DMS79 (cell line): ENCODE results near the gene ORAI3.

ENCODE experiments used
- DNase-seq: peaks from one replicate; lab custom pipeline; 2025; lab: John Stamatoyannopoulos, UW

The ORAI3 gene

DNA sequence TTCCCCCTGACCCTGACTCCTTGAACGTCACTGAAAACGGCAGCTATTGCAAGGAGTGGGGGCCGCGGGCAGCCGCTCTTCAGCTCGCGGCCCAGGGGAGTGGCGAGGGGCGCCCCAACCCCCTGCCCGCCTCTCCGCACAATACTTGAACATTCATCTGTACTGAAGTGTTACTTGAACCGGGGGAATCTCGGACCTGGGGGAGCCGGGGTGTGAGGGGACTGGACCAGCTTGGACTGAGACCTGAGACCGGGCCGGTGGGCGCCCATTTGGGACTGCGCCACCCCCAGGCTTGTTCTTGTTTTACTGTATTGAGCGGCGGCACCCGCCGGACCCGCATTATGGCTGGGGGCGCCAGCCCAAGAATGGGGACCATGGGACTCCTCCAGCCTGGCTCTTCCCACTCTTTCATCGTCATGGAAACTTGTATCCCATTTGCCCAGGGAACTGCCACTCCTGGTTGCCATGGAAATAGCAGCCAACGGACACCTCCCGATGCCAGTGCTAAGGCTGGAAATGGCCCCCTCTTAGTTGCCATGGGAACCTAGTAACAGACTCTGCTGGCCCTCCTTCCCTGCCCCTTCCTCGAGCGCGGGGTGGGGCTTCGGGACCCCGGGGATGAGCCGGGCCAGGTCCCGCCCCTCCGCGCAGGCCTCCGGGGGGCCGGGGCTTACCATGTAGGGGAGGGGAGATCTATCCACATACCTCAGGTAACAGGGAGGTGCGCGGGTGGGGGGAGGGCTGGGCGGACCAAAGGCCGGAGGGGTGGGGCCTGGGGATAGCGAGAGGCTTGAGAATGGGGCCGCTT is 805 bp upstream of the ORAI3 start:
- DNase-seq, result peak; percentile 98

DNA sequence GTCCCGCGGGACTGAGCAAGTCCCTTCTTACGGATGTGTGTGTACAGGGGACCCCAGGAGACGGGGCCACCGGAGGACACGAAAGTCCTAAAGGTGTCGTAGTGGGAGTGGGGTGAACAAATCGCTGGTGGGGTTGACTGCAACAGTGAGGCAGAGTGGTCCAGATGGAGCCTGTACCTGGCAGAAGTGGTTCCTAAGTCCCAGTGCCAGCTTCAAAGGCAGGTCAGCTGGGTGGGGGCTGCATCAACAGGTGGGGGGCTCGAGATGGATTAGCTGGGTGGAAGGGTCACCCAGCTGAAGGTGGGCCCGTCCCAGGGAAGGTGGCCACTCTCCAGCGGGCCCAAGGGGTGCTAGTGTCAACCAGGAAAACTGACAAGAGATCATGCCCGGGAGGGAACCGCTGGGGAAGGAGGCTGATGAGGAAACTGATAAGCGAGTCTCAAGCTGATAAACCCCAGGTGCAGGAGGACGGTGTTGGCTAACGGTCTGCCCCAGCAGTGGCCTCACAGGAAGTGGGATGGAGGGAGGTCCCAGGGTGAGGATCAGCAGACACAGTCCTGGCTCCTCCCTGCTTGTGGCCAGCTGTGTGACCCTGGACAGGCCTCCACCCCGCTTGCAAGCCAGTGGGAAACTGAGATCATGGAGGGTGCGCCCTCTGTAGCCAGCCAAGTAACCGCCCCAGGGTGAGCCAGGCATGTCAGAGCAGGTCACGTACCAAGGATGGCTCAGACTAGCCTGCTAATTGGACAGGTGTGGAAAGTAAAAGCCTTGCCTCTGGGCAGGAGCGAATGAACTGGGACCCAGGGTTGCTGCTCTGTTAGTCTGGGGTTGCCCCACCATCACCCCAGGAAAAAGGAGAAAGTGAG is 1.0 kb downstream of the ORAI3 start:
- peak; percentile 28 for DNase-seq

DNA sequence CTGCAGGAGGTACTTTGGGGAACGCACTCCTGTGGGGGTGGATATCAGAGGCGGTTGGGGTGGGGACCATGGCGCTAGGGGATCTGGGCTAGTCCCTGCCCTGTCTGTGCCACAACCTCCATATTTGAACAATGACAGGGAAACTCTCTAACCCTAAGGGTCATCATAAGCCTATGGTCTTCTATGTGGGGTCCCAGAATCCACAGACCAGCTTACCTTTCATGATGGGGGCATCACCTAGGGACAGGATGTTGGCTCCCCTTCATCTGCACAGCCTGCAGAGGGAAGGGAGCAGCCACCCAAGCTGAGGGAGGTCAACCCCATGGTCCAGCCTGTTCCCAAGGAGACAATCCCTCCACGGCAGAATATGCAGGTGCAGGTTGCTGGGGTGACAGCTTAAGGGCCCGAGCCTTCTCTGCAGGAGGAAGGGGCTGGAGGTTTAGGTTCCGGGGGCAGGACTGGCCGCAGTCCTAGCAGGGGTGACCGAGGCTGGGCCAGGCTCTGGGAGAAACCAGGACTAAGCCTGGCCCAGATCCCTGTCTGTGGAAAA is 1.7 kb downstream of the ORAI3 start:
- no peak for DNase-seq

DNA sequence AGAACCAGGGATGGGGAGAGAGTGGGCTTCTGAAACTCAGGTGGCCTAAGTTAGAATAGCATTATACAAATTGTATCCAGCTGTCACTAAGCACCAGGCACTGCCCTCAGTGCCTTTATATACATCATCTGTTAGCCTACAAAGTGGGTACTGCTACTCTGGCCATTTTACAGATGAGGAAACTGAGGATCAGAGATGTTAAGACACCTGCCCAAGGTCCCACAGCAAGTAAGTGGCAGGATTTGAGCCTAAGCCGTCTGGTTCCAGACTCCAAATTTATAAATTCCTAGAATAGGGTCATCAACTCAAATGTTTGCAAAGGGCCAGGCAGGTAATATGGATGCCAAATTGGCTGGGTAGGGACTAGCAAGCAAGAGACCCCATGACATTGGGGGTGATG is 2.3 kb downstream of the ORAI3 start:
- no peak for DNase-seq

DNA sequence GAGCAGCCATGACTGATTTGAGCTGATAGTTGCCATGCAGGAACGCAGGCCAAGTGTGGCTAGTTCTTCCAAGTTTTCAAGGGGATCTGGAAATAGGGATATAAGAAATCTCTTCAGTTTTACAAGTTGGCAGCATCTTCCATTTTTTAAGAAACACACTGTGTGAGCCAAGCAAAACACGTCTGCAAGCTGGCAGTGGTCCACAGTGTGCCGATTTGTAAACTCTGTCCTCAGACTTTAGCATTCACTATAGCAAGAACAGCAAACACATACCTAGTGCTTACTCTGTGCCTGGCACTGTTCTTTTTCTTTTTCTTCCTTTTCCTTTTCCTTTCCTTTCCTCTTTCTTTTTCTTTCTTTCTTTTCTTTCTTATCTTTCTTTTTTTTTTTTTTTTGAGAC is 2.9 kb downstream of the ORAI3 start:
- DNase-seq, result no peak

DNA sequence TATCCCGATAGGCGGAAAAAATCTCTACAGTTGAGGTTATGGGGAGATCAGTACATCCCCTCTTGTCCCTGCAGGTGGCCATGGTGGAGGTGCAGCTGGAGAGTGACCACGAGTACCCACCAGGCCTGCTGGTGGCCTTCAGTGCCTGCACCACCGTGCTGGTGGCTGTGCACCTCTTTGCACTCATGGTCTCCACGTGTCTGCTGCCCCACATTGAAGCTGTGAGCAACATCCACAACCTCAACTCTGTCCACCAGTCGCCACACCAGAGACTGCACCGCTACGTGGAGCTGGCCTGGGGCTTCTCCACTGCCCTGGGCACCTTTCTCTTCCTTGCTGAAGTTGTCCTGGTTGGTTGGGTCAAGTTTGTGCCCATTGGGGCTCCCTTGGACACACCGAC is 4.2 kb downstream of the ORAI3 start:
- DNase-seq, result no peak

DNA sequence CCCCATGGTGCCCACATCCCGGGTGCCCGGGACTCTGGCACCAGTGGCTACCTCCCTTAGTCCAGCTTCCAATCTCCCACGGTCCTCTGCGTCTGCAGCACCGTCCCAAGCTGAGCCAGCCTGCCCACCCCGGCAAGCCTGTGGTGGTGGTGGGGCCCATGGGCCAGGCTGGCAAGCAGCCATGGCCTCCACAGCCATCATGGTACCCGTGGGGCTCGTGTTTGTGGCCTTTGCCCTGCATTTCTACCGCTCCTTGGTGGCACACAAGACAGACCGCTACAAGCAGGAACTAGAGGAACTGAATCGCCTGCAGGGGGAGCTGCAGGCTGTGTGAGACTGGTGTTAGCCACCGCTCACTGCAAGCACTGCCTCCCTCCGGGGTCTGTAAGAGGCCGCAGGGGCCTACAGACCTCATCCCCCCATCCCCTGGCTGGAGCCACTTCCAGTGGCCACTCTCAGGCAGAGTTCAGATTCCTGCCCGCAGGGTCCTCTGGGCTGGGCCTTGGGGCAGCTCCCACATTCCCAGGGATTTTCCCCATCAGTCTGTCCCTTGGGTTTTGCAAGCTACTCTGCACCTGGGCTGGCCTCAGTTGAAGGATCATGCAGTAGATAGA is 4.8 kb downstream of the ORAI3 start:
- no peak for DNase-seq

DNA sequence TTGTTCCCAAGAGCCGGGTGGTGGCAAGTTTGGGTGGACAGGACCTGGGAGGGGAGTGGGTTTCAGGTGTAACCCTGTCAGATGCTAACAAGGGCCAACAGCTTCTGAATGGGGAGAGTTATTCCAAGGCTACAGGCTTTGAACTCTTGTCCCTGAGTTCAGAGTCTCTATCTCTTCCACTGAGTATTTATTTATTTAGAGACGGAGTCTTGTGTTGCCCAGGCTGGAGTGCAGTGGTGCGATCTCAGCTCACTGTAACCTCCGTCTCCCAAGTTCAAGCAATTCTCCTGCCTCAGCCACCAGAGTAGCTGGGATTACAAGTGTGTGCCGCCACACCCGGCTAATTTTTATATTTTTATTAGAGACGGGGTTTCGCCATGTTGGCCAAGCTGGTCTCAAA is 6.1 kb downstream of the ORAI3 start:
- no peak for DNase-seq

DNA sequence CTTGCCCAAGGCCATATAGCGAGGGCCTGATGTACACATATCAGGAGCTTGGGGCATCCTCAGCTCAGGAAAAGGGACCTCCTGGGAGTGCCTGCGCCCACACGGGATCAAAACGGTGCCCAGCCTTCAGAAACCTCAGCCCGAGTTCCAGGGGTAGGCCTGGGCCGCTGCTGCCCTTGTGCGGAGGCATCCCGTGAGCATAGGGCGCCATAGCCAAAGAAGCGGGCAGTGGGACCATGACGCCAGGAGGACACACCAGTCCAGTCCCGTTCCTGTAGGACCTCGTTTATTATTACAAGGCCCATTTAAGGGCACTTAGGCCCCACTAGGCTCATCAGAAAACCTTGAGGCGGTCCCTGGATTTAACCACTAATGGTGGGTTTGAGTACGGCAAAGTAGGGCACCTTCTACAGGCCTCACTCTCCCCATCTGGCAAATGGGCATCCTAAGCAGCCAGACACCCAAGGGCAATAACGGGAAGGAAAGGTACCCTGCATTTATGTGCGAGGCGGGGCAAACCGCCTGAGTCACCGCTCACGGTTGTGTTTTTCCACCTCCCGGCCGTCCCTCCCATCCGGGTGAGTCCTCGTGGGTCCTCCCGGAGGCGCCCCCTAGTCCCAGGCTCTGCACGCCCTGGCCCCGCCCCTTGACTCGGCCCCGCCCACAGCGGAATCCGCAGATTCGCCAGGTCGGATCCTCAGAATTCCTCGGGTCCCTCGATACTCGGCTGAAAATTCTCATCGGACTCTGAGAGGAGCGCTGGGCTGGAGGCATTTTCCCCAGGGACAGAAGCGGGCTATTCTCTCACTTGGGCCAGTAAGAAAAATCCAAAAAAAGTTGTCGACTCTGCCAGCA is 8.0 kb downstream of the ORAI3 start:
- peak; percentile 52 for DNase-seq

DNA sequence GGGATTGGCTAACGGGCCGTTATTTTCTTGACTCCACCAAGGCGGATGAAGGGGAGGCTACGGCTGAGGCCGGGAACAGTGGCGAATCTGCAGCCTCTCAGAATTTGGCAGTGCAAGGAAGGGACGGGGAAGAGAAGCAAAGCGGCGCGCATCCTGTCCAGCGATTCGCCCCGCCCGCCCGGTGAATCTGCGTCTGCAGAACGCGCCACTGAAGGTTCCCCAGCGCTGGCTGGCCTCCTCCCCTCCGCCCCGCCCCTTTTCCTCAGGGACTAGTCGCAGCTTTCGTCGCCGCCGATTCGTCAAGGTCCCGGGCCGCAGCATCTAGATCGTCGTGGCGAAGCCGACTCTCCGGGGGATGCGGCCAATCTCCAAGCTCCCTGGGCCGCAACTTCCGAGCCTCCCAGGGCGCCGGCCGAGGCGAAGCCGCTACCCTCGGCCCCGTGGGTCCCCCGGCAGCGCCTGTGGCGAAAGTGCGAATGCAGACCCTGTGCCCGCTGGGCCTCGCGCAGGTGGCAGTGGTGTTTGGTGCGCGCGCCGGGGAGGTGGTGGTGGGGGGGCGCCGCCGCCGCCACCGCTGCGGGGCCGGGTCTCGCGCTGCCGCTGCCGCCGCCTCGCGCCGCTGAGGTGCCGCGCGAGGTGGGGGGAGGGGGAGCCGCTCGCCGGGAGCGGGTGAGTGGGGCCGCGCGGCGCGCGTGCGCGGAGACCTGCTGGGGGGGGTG is 8.7 kb downstream of the ORAI3 start, which contains the start of gene SETD1A:
SETD1A (plus strand) TSS at position 299 of the 719 bp plus-strand sequence. CDS start 978 bp downstream, outside the sequence.
- DNase-seq, result peak; percentile 84

DNA sequence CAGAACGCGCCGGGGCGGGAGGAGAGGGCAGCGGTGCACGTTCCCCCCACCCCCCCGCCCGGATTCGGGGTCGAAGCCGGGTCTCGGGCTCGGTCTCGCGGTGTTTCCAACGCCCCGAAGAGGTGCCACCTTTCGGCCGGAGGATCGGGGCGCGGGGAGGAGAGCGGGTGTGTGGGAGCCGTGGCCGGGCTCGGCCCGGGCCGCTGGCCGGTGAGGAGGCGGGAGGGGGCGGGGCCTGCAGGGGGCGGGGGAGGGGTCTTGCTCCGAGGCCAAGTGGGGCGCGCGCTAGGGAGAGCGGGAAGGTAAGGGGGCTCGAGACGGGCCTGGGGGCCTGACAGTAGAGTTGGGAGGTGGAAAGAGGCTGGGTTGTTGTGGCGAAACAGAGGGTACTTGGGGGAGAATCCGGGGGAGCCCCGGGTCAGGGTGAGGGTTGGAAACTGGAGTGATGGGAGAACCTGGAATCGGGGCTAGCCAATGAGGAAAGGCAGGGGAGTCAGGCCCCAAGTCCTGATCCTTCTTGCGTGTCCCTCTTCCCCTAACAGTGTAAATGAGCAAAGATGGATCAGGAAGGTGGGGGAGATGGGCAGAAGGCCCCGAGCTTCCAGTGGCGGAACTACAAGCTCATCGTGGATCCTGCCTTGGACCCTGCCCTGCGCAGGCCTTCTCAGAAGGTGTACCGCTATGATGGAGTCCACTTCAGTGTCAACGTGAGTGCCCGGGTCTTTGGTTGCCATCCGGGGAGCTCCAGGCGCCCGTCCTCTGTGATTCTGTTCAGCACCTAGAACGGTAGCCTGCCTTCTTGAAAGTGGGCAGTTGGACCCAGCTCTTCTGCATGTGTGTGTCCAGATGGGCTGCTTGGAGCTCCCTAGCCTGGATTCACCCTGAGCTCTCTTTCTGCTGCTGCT is 9.6 kb downstream of the ORAI3 start:
- no peak for DNase-seq

DNA sequence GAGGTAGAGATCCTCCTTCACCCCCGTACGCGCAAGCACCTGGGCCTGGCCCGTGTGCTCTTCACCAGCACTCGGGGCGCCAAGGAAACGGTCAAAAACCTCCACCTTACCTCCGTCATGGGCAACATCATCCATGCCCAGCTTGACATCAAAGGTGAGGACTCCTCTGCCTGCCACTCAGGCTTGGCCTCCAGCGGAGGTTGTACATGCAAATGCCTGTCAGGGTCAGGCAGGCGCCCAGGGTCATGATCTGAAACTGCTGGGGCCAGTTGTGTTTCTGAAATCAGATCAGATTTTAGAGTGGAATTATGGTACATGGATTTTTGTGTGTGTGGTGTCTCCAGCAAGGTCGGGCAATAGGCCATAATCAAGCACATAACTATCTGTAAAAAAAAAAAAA is 12.5 kb downstream of the ORAI3 start:
- no peak for DNase-seq

DNA sequence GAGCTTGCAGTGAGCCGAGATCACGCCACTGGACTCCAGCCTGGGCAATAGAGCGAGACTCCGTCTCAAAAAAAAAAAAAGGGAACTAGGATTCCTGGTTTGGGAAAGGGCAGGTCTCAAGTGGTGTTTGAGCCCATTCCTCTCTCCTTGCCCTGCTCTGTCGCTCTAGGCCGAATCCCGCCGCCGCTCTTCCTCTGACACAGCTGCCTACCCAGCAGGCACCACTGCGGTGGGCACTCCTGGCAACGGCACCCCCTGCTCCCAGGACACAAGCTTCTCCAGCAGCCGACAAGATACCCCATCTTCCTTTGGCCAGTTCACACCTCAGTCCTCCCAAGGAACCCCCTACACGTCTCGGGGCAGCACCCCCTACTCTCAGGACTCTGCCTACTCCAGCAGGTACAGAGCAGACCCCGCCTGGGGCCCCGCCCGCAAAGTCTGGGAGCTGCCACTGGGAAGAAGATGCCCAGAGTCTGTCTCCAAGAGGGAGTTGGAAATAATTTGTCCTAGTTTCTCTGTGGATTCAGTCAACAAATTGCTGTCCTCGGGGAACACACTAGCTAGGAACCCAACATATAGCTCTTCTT is 15.2 kb downstream of the ORAI3 start:
- no peak for DNase-seq

DNA sequence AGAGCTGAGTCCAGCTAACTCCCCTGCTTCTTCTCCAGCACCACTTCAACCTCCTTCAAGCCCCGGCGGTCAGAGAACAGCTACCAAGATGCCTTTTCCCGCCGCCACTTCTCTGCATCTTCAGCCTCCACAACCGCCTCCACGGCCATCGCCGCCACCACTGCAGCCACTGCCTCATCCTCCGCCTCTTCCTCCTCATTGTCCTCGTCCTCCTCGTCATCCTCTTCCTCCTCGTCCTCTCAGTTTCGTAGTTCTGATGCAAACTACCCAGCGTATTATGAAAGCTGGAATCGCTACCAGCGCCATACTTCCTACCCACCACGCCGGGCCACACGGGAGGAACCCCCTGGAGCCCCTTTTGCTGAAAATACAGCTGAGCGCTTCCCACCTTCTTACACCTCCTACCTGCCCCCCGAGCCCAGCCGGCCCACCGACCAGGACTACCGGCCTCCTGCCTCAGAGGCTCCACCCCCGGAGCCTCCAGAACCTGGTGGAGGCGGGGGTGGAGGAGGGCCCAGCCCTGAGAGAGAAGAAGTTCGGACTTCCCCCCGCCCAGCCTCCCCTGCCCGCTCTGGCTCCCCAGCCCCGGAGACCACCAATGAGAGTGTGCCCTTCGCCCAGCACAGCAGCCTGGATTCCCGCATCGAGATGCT is 15.8 kb downstream of the ORAI3 start:
- DNase-seq, result no peak

DNA sequence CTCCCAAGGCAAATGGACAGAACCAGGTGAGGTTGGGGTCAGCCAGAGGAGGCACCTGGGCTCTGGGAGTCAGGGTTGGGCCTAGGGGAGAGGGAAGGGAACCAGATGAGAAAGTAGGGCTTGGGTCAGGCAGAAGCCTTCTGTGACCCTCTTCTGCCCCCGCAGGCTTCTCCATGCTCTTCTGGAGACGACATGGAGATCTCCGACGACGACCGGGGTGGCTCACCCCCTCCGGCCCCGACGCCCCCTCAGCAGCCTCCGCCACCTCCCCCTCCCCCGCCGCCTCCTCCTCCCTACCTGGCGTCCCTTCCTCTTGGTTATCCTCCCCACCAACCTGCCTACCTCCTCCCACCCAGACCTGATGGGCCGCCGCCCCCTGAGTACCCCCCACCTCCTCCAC is 16.6 kb downstream of the ORAI3 start:
- no peak for DNase-seq

DNA sequence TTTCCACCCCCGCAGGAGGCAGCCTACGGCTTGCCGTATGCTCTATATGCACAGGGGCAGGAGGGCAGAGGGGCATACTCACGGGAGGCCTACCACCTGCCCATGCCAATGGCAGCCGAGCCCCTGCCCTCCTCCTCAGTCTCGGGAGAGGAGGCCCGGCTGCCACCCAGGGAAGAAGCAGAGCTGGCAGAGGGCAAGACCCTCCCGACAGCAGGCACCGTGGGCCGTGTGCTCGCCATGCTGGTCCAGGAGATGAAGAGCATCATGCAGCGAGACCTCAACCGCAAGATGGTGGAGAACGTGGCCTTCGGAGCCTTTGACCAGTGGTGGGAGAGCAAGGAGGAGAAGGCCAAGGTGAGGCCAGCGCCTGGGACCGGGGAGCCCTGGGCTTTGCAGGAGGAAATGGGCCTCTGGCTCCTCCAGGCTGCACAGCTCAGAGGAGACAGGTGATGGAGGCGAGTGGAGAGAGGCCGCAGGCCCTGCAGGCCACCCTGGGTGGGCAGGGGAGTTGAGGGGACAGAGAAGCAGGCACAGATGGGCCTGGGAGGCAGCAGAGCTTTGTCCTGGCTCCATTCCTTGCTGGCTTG is 17.3 kb downstream of the ORAI3 start:
- DNase-seq, result no peak

DNA sequence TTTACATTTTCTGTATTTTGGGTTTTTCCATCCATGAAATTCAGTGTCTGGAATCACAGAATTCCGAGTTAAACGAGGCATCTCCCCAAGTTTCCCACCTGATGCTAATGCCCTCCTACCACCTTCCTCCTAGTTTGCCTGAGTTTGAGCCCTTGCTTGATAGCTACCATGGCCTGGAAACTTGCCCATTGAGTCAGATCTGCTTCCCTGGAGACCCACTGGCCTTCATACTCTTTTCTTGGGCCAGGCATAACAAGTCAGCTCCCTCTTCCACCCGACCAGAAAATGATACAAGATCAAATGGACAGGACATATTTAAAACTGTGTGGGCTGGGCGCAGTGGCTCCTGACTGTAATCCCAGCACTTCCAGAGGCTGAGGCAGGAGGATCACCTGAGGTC is 18.9 kb downstream of the ORAI3 start:
- no peak for DNase-seq

DNA sequence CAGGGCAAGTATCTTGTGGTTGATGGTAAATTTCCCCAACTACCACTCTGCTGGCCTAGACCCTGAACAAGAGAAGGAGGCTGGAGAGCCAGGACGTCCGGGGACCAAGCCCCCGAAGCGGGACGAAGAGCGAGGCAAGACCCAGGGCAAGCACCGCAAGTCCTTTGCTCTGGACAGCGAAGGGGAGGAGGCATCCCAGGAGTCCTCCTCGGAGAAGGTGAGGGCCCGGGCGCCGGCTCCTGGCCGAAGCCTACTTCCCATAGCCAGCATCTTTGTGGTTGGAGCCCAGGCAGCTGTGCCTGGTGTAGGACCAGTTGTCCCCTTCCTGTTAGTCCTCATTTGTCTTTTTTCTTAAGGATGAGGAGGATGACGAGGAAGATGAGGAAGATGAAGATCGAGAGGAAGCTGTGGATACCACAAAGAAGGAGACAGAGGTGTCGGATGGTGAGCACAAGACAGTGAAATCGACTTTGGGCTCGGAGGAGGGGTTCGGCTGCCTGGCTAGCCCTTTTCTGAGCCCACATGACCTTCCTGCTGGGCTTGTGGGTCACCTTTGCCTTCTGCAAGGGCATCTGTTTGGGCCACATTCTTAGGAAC is 20.5 kb downstream of the ORAI3 start:
- no peak for DNase-seq
